NCI-H128 (cell line): Measurements from ENCODE around the gene WDPCP.
"Not testable (repeated sequence)": the region's sequence is repeated elsewhere in the genome, so short reads cannot be mapped to it uniquely, and the experiment has no call there.

Source experiments
- DNase-seq: peaks from one replicate; lab custom pipeline; 2025; ENCODE audit not compliant: unreplicated experiment; lab: John Stamatoyannopoulos, UW

Gene WDPCP

GRCh38 chr2:63591566-63592175 is 3.4 kb upstream of the WDPCP start:
- no peak for DNase-seq

- DNase-seq: no peak
Measured at GRCh38 chr2:63590626-63591408, 2.5 kb upstream of the WDPCP start.

- no peak for DNase-seq
Measured at GRCh38 chr2:63589148-63589958, 1.1 kb upstream of the WDPCP start.

- DNase-seq: no peak
Measured at GRCh38 chr2:63587814-63588384, 378 bp downstream of the WDPCP start.

GRCh38 chr2:63582873-63583272 is 5.4 kb downstream of the WDPCP start:
- no peak for DNase-seq

- no peak for DNase-seq
Measured at GRCh38 chr2:63581298-63581961, 6.8 kb downstream of the WDPCP start.

GRCh38 chr2:63580651-63581297 is 7.5 kb downstream of the WDPCP start:
- DNase-seq: no peak

- no peak for DNase-seq
Measured at GRCh38 chr2:63578767-63579166, 9.5 kb downstream of the WDPCP start.

- DNase-seq: no peak
Measured at GRCh38 chr2:63576546-63576945, 11.7 kb downstream of the WDPCP start.

GRCh38 chr2:63573726-63574345 is 14.4 kb downstream of the WDPCP start:
- not testable (repeated sequence) for DNase-seq

GRCh38 chr2:63573026-63573425 is 15.3 kb downstream of the WDPCP start:
- DNase-seq: not testable (repeated sequence)

- no peak for DNase-seq
Measured at GRCh38 chr2:63572001-63572400, 16.3 kb downstream of the WDPCP start.

GRCh38 chr2:63571291-63571690 is 17.0 kb downstream of the WDPCP start:
- no peak for DNase-seq

- DNase-seq: no peak
Measured at GRCh38 chr2:63569740-63570139, 18.5 kb downstream of the WDPCP start.

- DNase-seq: no peak
Measured at GRCh38 chr2:63562751-63563150, 25.5 kb downstream of the WDPCP start.

GRCh38 chr2:63558922-63559321 is 29.4 kb downstream of the WDPCP start:
- not testable (repeated sequence) for DNase-seq

- DNase-seq: not testable (repeated sequence)
Measured at GRCh38 chr2:63557819-63558218, 30.5 kb downstream of the WDPCP start.

- DNase-seq: no peak
Measured at GRCh38 chr2:63555931-63556330, 32.3 kb downstream of the WDPCP start.

GRCh38 chr2:63555299-63555698 is 33.0 kb downstream of the WDPCP start:
- no peak for DNase-seq

- DNase-seq: no peak
Measured at GRCh38 chr2:63553049-63553448, 35.2 kb downstream of the WDPCP start.
